ENCODE results near the gene ZNF513.

Gene ZNF513

DNA sequence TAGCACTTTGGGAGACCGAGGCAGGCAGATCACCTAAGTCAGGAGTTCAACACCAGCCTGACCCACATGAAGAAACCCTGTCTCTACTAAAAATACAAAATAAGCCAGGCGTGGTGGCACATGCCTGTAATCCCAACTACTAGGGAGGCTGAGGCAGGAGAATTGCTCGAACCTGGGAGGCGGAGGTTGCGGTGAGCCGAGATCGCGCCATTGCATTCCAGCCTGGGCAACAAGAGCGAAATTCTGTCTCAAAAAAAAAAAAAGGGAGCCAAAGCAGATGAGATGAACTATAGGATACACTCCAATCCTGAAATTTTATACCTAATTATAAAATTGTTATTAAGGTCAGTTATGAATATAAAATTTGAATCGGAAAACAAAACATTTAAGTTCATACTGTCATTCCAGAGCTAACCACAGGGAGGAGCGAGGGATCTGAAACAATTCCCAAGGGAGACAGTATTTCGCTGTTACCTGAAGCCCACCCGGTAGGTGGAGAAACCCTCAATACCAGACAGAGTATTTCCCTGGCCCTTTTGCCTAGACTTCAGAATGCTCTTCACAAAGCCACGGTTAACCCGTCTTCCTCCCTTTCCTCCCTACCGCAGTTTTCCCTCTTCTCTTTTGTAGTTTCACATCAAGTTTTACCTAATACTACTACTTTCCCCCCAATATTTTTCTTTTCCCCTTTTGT, 27.4 kb upstream of the ZNF513 start:
- TF ChIP-seq, protein P1, sequence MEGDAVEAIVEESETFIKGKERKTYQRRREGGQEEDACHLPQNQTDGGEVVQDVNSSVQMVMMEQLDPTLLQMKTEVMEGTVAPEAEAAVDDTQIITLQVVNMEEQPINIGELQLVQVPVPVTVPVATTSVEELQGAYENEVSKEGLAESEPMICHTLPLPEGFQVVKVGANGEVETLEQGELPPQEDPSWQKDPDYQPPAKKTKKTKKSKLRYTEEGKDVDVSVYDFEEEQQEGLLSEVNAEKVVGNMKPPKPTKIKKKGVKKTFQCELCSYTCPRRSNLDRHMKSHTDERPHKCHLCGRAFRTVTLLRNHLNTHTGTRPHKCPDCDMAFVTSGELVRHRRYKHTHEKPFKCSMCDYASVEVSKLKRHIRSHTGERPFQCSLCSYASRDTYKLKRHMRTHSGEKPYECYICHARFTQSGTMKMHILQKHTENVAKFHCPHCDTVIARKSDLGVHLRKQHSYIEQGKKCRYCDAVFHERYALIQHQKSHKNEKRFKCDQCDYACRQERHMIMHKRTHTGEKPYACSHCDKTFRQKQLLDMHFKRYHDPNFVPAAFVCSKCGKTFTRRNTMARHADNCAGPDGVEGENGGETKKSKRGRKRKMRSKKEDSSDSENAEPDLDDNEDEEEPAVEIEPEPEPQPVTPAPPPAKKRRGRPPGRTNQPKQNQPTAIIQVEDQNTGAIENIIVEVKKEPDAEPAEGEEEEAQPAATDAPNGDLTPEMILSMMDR (IDR thresholded peaks at IDR 0.05; ENCODE audit: borderline replicate concordance, control extremely low read depth, extremely low read depth, insufficient read depth, missing control alignments): peak; percentile 7
- peak; percentile 31 for DNase-seq (ENCODE audit: low spot score)
- in situ Hi-C loops (cut with MboI; ENCODE audit: low sequenced_read_pairs, unreplicated experiment): no loop called here

DNA sequence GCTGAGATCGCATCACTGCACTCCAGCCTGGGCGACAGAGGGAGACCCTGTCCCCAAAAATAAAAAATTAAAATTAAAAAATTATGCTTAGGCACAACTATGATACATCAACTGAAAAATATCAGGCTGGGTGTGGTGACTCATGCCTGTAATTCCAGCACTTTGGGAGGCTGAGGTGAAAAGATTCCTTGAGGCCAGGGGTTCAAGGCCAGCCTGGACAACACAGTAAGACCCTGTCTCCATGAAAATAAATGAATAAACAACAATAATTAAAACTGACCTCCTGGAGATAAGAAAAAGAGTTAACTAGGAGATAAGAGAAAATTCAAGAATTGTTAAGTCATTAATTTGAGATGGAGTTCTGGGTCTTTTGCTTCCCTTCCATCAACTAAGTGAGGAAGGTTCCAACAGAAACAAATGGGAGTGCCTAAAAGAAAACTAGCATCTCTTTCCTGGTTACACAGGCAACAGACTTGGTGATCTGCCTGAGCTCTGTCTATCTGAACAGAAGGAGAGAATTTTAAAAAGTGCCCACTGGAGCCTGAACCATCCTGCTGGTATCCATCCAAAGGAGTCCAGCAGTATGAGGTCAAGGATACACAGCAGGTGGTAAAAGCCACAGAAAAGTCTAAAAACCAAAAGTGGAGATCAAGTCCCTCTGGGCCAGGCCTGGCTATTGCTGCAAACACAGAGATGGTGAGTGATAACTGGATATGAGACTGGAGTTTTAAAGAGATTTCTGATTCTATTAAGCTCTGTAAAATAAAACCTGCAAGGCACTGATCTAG, 20.0 kb upstream of the ZNF513 start:
- DNase-seq (ENCODE audit: low spot score): no peak
- TF ChIP-seq, protein P1 (IDR thresholded peaks at IDR 0.05; ENCODE audit: borderline replicate concordance, control extremely low read depth, extremely low read depth, insufficient read depth, missing control alignments): no peak
- in situ Hi-C loops (cut with MboI; ENCODE audit: low sequenced_read_pairs, unreplicated experiment): no loop called here

GRCh38 chr2:27398962-27399361, 18.4 kb upstream of the ZNF513 start:
- in situ Hi-C loops (cut with MboI; ENCODE audit: low sequenced_read_pairs, unreplicated experiment): no loop called here
- no peak for DNase-seq (ENCODE audit: low spot score)
- TF ChIP-seq, protein P1 (IDR thresholded peaks at IDR 0.05; ENCODE audit: borderline replicate concordance, control extremely low read depth, extremely low read depth, insufficient read depth, missing control alignments): no peak

- in situ Hi-C loops (cut with MboI; ENCODE audit: low sequenced_read_pairs, unreplicated experiment): no loop called here
- DNase-seq (ENCODE audit: low spot score): no peak
- TF ChIP-seq, protein P1 (IDR thresholded peaks at IDR 0.05; ENCODE audit: borderline replicate concordance, control extremely low read depth, extremely low read depth, insufficient read depth, missing control alignments): no peak
These were observed 12.7 kb upstream of the ZNF513 start for GRCh38 chr2:27393225-27393624.

GRCh38 chr2:27390822-27391679, 10.5 kb upstream of the ZNF513 start:
- in situ Hi-C loops (cut with MboI; ENCODE audit: low sequenced_read_pairs, unreplicated experiment): no loop called here
- no peak for DNase-seq (ENCODE audit: low spot score)
- TF ChIP-seq, protein P1 (IDR thresholded peaks at IDR 0.05; ENCODE audit: borderline replicate concordance, control extremely low read depth, extremely low read depth, insufficient read depth, missing control alignments): no peak

DNA sequence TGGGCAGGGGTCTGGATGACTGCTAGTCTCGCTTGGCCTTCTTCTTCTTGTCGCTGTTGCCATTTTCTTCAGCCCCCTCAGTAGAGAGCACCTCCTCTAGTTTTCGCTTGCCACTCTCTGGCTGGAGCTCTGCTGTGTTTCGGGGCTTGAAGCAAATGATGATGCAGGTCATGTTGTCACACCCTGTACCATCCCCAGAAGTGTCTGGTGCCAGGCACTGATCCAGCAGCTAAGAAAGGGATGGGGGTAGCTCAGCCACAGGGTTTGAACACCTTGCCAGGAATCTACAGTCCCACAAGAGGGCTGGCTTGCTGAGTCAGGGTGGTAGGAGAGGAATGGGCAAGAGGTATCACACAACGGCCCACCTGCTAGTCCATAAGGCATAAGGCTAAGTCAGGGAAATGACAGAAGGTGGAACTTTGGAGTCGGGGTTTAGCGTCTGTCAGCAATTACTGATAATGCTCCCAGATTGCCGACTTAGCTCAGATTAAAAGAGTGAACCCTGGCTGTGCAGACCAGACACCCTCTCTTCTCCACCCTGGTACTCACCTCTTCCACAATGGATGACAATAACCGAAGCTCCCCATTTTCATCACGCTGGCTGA, 1.1 kb upstream of the ZNF513 start:
- in situ Hi-C loops (cut with MboI; ENCODE audit: low sequenced_read_pairs, unreplicated experiment): no loop called here
- no peak for DNase-seq (ENCODE audit: low spot score)
- TF ChIP-seq, protein P1 (IDR thresholded peaks at IDR 0.05; ENCODE audit: borderline replicate concordance, control extremely low read depth, extremely low read depth, insufficient read depth, missing control alignments): no peak

Measured in GM13976 (cell line).